ENCODE data around the gene ANKRD12.
"Not testable (repeated sequence)": the region's sequence is repeated elsewhere in the genome, so short reads cannot be mapped to it uniquely, and the experiment has no call there.

The ANKRD12 gene

GRCh38 chr18:9147440-9148202 is 11.0 kb downstream of the ANKRD12 start:
- no peak for DNase-seq

GRCh38 chr18:9148203-9148552 is 11.6 kb downstream of the ANKRD12 start:
- no peak for DNase-seq

GRCh38 chr18:9150121-9150520 is 13.5 kb downstream of the ANKRD12 start:
- DNase-seq, result no peak

GRCh38 chr18:9153256-9153655 is 16.7 kb downstream of the ANKRD12 start:
- DNase-seq, result no peak

- DNase-seq, result no peak
Observed at GRCh38 chr18:9156604-9157249, 20.1 kb downstream of the ANKRD12 start.

- no peak for DNase-seq
Observed at GRCh38 chr18:9157806-9158205, 21.2 kb downstream of the ANKRD12 start.

GRCh38 chr18:9160014-9160413 is 23.4 kb downstream of the ANKRD12 start:
- DNase-seq, result no peak

GRCh38 chr18:9162663-9163062 is 26.1 kb downstream of the ANKRD12 start:
- DNase-seq, result not testable (repeated sequence)

GRCh38 chr18:9164149-9164548 is 27.6 kb downstream of the ANKRD12 start:
- not testable (repeated sequence) for DNase-seq

- DNase-seq, result not testable (repeated sequence)
Observed at GRCh38 chr18:9165883-9166282, 29.3 kb downstream of the ANKRD12 start.

- not testable (repeated sequence) for DNase-seq
Observed at GRCh38 chr18:9169515-9169914, 32.9 kb downstream of the ANKRD12 start.

GRCh38 chr18:9171919-9172318 is 35.3 kb downstream of the ANKRD12 start:
- not testable (repeated sequence) for DNase-seq

- no peak for DNase-seq
Observed at GRCh38 chr18:9172506-9173127, 36.0 kb downstream of the ANKRD12 start.

- DNase-seq, result no peak
Observed at GRCh38 chr18:9173770-9174233, 37.2 kb downstream of the ANKRD12 start.

GRCh38 chr18:9174302-9174701 is 37.7 kb downstream of the ANKRD12 start:
- no peak for DNase-seq

GRCh38 chr18:9175115-9175514 is 38.5 kb downstream of the ANKRD12 start:
- DNase-seq, result no peak

- no peak for DNase-seq
Observed at GRCh38 chr18:9177031-9177430, 40.5 kb downstream of the ANKRD12 start.

- no peak for DNase-seq
Observed at GRCh38 chr18:9177466-9177865, 40.9 kb downstream of the ANKRD12 start.

- no peak for DNase-seq
Observed at GRCh38 chr18:9178557-9178956, 42.0 kb downstream of the ANKRD12 start.

GRCh38 chr18:9181275-9181674 is 44.7 kb downstream of the ANKRD12 start:
- no peak for DNase-seq

GRCh38 chr18:9182852-9183399 is 46.3 kb downstream of the ANKRD12 start:
- no peak for DNase-seq

GRCh38 chr18:9184998-9185613 is 48.5 kb downstream of the ANKRD12 start:
- DNase-seq, result no peak

Data from cerebellar nuclear complex (tissue), 1 donor.